MCF 10A (cell line): ENCODE measurements around the gene HOXB3. TPM values are rescaled to one million over a fixed set of nuclear protein-coding genes. Genes with fewer than 3 reads are reported as not detected.
"Not testable (repeated sequence)": the region's sequence is repeated elsewhere in the genome, so short reads cannot be mapped to it uniquely, and the experiment has no call there.

ENCODE experiments used
- BruUV-seq: library from RNA; stranded (reverse); fragments of 400-500 nt; replicated peaks from 2 replicates; lab custom pipeline; 2021; lab: Mats Ljungman, UMichigan
- CTCF ChIA-PET: fragments of 300-600 bp; sonication (Branson Sonifier 250); formaldehyde crosslinking; extraction: SDS; loops from one replicate; lab custom pipeline; 2021; ENCODE audit warnings: antibody characterized with exemption, inconsistent platforms; lab: Yijun Ruan, JAX
- POLR2A ChIA-PET: fragments of 300-600, 350-650 bp; sonication (Branson Sonifier 250); formaldehyde crosslinking; extraction: SDS; loops from one replicate; lab custom pipeline; 2020; ENCODE audit warnings: antibody characterized with exemption, inconsistent platforms; lab: Yijun Ruan, JAX
- DNase-seq: peaks from one replicate; pipeline ENCODE4 v3.0.0-alpha.2; 2018; ENCODE audit not compliant: unreplicated experiment
- H3K27ac Mint-ChIP-seq: one replicate; pipeline ENCODE4 v1.8.0; 2022; ENCODE audit warnings: mild to moderate bottlenecking, low read depth, mixed read lengths; ENCODE audit not compliant: unreplicated experiment
- H3K27me3 Mint-ChIP-seq: one replicate; pipeline ENCODE4 v1.8.0; 2022; ENCODE audit warnings: mixed read lengths; ENCODE audit not compliant: insufficient read depth, unreplicated experiment
- H3K36me3 Mint-ChIP-seq: one replicate; pipeline ENCODE4 v1.8.0; 2022; ENCODE audit warnings: mild to moderate bottlenecking, moderate library complexity, mixed read lengths; ENCODE audit not compliant: insufficient read depth, unreplicated experiment
- H3K4me1 Mint-ChIP-seq: one replicate; pipeline ENCODE4 v1.8.0; 2022; ENCODE audit warnings: mixed read lengths; ENCODE audit not compliant: insufficient read depth, unreplicated experiment
- H3K4me3 Mint-ChIP-seq: one replicate; pipeline ENCODE4 v1.8.0; 2022; ENCODE audit warnings: mild to moderate bottlenecking, moderate library complexity, mixed read lengths; ENCODE audit not compliant: unreplicated experiment
- H3K9me3 Mint-ChIP-seq: one replicate; pipeline ENCODE4 v1.8.0; 2022; ENCODE audit warnings: mixed read lengths; ENCODE audit not compliant: unreplicated experiment
- CTCF ChIP-seq: fragments of 200-600 bp; IDR thresholded peaks from one replicate; pipeline ENCODE4 v1.8.0; 2022; ENCODE audit warnings: antibody characterized with exemption, mild to moderate bottlenecking; ENCODE audit not compliant: unreplicated experiment
- intact Hi-C: fragments of 100-400 bp; cut with micrococcal nuclease; formaldehyde crosslinking; loops from 2 replicates; pipeline ENCODE4 v1.14.1; 2022
- total RNA-seq: library from RNA; stranded (reverse); gene quantifications from 2 replicates; pipeline ENCODE4 v1.2.3, GENCODE V29; 2022

The HOXB3 gene
- total RNA-seq, 1 experiment from 2014 or later = 0.79 TPM

GRCh38 chr17:48513666-48514455 lies 76.2 kb downstream of the HOXB3 start:
- Mint-ChIP-seq H3K27ac (no peak overlapping the region), H3K9me3 (no peaks in the 10 kb centered on the region), H3K27me3 (peaks cover 57% of the 10 kb centered on the region), H3K4me3 (no peak overlapping the region), H3K36me3 (no peaks in the 10 kb centered on the region), H3K4me1 (peaks cover 14% of the 10 kb centered on the region)
- no TSS peak for BruUV-seq
- no peak for DNase-seq
- ChIA-PET CTCF (interaction anchor here (0.7 kb wide), 1 partner anchor 9 kb away, joined by 3 read pairs; no protein-coding TSS in a partner anchor), POLR2A (no interaction called here)
- no peak for TF ChIP-seq CTCF
- intact Hi-C loops = no loop called here

GRCh38 chr17:48513097-48513496 lies 76.9 kb downstream of the HOXB3 start:
- Mint-ChIP-seq H3K36me3 (no peaks in the 10 kb centered on the region), H3K4me1 (peaks cover 14% of the 10 kb centered on the region), H3K27ac (no peak overlapping the region), H3K9me3 (no peaks in the 10 kb centered on the region), H3K4me3 (no peak overlapping the region), H3K27me3 (peaks cover 57% of the 10 kb centered on the region)
- POLR2A ChIA-PET = no interaction called here
- no peak for TF ChIP-seq CTCF
- CTCF ChIA-PET = interaction anchor here (0.7 kb wide), 1 partner anchor 9 kb away, joined by 3 read pairs; no protein-coding TSS in a partner anchor
- intact Hi-C loops = no loop called here
- DNase-seq = no peak
- no TSS peak for BruUV-seq

GRCh38 chr17:48510761-48511604 lies 79.1 kb downstream of the HOXB3 start:
- H3K27me3 Mint-ChIP-seq = peaks cover 37% of the 10 kb centered on the region
- TF ChIP-seq CTCF = no peak
- H3K27ac Mint-ChIP-seq = peak overlapping the region; percentile 51
- H3K4me3 Mint-ChIP-seq = no peak overlapping the region
- intact Hi-C loops = no loop called here
- peak; percentile 83 for DNase-seq
- POLR2A ChIA-PET = interaction anchor here (1.0 kb wide), 1 partner anchor 8 kb away, joined by 3 read pairs; no protein-coding TSS in a partner anchor
- CTCF ChIA-PET = interaction anchor here (0.6 kb wide), 1 partner anchor 446 kb away, joined by 3 read pairs; no protein-coding TSS in a partner anchor
- no peaks in the 10 kb centered on the region for H3K36me3 Mint-ChIP-seq
- BruUV-seq = no TSS peak
- no peaks in the 10 kb centered on the region for H3K9me3 Mint-ChIP-seq
- H3K4me1 Mint-ChIP-seq = peaks cover 8% of the 10 kb centered on the region

- no peak for TF ChIP-seq CTCF
- intact Hi-C loops = no loop called here
- Mint-ChIP-seq H3K36me3 (no peaks in the 10 kb centered on the region), H3K27ac (no peak overlapping the region), H3K4me1 (peaks cover 8% of the 10 kb centered on the region), H3K9me3 (no peaks in the 10 kb centered on the region), H3K27me3 (peaks cover 31% of the 10 kb centered on the region), H3K4me3 (no peak overlapping the region)
- DNase-seq = no peak
- POLR2A ChIA-PET = no interaction called here
- CTCF ChIA-PET = no interaction called here
- no TSS peak for BruUV-seq
These were observed 79.7 kb downstream of the HOXB3 start for GRCh38 chr17:48510381-48510760.

GRCh38 chr17:48509708-48510107 lies 80.3 kb downstream of the HOXB3 start:
- CTCF ChIA-PET, H3K4me3 Mint-ChIP-seq, BruUV-seq, H3K4me1 Mint-ChIP-seq, intact Hi-C loops, H3K27ac Mint-ChIP-seq, H3K9me3 Mint-ChIP-seq, POLR2A ChIA-PET, DNase-seq, H3K36me3 Mint-ChIP-seq: not testable (repeated sequence)
- peaks cover 24% of the 10 kb centered on the region for H3K27me3 Mint-ChIP-seq
